ENCODE measurements around the gene KCNAB2.

Gene KCNAB2

GRCh38 chr1:6066680-6067079 is 21.0 kb downstream of the KCNAB2 start:
- no peak for DNase-seq (ENCODE audit: low read depth)
- no peak overlapping the region for H3K4me3 ChIP-seq (ENCODE audit: low read depth, low read length)
- TF ChIP-seq CTCF (IDR thresholded peaks at IDR 0.05; ENCODE audit: control insufficient read depth, extremely low read depth, insufficient read depth) = no peak

- H3K4me3 ChIP-seq (ENCODE audit: low read depth, low read length) = no peak overlapping the region
- no peak for DNase-seq (ENCODE audit: low read depth)
- TF ChIP-seq CTCF (IDR thresholded peaks at IDR 0.05; ENCODE audit: control insufficient read depth, extremely low read depth, insufficient read depth) = no peak
Measured at GRCh38 chr1:6068073-6068472, 22.4 kb downstream of the KCNAB2 start.

- TF ChIP-seq CTCF (IDR thresholded peaks at IDR 0.05; ENCODE audit: control insufficient read depth, extremely low read depth, insufficient read depth) = no peak
- H3K4me3 ChIP-seq (ENCODE audit: low read depth, low read length) = no peak overlapping the region
- no peak for DNase-seq (ENCODE audit: low read depth)
Measured at GRCh38 chr1:6068932-6069331, 23.2 kb downstream of the KCNAB2 start.

- H3K4me3 ChIP-seq (ENCODE audit: low read depth, low read length) = no peak overlapping the region
- TF ChIP-seq CTCF (IDR thresholded peaks at IDR 0.05; ENCODE audit: control insufficient read depth, extremely low read depth, insufficient read depth) = no peak
- DNase-seq (ENCODE audit: low read depth) = no peak
Measured at GRCh38 chr1:6069573-6069972, 23.9 kb downstream of the KCNAB2 start.

GRCh38 chr1:6070450-6070974 is 24.8 kb downstream of the KCNAB2 start:
- H3K4me3 ChIP-seq (ENCODE audit: low read depth, low read length) = no peak overlapping the region
- no peak for TF ChIP-seq CTCF (IDR thresholded peaks at IDR 0.05; ENCODE audit: control insufficient read depth, extremely low read depth, insufficient read depth)

GRCh38 chr1:6071219-6071618 is 25.5 kb downstream of the KCNAB2 start:
- no peak for TF ChIP-seq CTCF (IDR thresholded peaks at IDR 0.05; ENCODE audit: control insufficient read depth, extremely low read depth, insufficient read depth)
- no peak overlapping the region for H3K4me3 ChIP-seq (ENCODE audit: low read depth, low read length)
- no peak for DNase-seq (ENCODE audit: low read depth)

More at GRCh38 chr1:6070450-6070974, 24.8 kb downstream of the KCNAB2 start:
- no peak for DNase-seq (ENCODE audit: low read depth)

GRCh38 chr1:6072774-6073479 is 27.2 kb downstream of the KCNAB2 start:
- no peak for DNase-seq (ENCODE audit: low read depth)
- H3K4me3 ChIP-seq (ENCODE audit: low read depth, low read length) = no peak overlapping the region
- no peak for TF ChIP-seq CTCF (IDR thresholded peaks at IDR 0.05; ENCODE audit: control insufficient read depth, extremely low read depth, insufficient read depth)
